ENCODE data around the gene SLC9A3.

DNA sequence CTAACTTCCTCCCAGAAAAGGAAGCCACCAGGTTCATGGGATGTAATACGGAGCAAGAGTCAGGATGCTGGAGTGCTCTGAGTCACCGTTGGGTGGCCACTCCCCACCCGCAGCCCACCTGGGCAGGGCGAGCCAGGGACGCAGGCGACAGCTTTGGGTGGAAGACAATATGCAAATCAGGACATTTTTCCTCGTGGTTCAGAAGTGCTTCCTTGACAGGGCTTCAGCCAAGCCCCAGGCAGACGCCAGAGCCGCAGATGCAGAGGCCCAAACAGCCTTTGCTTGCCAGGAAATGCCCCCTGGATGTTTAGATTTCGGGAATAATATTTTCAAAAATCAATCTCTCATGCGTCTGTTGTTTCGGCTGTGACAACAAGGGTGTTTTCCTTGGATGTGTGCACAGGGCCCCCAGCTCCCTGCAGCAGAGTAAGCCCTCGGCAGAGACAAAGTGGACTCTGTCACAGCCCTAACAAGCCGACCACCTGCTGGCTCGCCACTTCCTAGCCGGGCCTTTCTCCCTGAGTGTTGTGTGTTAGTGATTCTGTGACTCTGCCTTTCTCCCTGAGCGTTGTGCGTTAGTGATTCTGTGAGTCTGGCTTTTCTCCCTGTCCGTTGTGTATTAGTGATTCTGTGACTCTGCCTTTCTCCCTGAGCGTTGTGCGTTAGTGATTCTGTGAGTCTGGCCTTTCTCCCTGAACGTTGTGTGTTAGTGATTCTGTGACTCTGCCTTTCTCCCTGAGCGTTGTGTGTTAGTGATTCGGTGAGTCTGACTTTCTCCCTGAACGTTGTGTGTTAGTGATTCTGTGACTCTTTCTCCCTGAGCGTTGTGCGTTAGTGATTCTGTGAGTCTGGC lies 11.8 kb upstream of the SLC9A3 start:
- TF ChIP-seq, protein P1, sequence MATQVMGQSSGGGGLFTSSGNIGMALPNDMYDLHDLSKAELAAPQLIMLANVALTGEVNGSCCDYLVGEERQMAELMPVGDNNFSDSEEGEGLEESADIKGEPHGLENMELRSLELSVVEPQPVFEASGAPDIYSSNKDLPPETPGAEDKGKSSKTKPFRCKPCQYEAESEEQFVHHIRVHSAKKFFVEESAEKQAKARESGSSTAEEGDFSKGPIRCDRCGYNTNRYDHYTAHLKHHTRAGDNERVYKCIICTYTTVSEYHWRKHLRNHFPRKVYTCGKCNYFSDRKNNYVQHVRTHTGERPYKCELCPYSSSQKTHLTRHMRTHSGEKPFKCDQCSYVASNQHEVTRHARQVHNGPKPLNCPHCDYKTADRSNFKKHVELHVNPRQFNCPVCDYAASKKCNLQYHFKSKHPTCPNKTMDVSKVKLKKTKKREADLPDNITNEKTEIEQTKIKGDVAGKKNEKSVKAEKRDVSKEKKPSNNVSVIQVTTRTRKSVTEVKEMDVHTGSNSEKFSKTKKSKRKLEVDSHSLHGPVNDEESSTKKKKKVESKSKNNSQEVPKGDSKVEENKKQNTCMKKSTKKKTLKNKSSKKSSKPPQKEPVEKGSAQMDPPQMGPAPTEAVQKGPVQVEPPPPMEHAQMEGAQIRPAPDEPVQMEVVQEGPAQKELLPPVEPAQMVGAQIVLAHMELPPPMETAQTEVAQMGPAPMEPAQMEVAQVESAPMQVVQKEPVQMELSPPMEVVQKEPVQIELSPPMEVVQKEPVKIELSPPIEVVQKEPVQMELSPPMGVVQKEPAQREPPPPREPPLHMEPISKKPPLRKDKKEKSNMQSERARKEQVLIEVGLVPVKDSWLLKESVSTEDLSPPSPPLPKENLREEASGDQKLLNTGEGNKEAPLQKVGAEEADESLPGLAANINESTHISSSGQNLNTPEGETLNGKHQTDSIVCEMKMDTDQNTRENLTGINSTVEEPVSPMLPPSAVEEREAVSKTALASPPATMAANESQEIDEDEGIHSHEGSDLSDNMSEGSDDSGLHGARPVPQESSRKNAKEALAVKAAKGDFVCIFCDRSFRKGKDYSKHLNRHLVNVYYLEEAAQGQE (IDR thresholded peaks at IDR 0.05; ENCODE audit: low read depth) = no peak
- TF ChIP-seq TEAD4 (IDR thresholded peaks at IDR 0.05) = no peak

Measured in Ishikawa (cell line).